Loucy (cell line): ENCODE data around the gene CNNM1.

Experiments
- EZH2phosphoT487 ChIP-seq: fragments of 200-600 bp; IDR thresholded peaks from 2 replicates; pipeline ENCODE4 v1.6.1; 2018; ENCODE audit warnings: antibody characterized with exemption, mild to moderate bottlenecking, moderate library complexity, borderline replicate concordance
- TF ChIP-seq, protein P1 (sequence below): fragments of 200-600 bp; sonication (generic); conservative IDR thresholded peaks from 2 replicates; pipeline ENCODE4 v1.5.1; 2014; ENCODE audit warnings: mild to moderate bottlenecking, antibody characterized with exemption, low read length

DNA sequence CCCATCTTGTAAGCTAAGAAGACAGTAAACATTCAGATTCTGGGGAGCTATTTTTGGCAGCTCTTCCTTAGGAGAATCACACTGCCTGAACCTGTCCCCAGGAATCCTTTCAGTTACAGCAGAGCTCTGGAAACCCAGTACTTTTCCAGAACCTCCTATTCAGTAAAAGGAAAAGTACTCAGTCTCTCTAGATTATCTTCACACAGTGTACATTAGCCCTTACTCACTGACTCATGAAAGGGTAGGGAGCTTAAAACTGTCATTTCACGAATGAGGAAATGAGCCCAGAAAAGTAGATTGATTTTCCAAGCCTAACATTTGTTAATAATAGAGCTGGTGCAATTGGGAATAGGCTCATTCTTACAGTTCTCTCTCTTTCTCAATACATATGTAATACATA lies 3.9 kb upstream of the CNNM1 start:
- TF ChIP-seq, protein P1, sequence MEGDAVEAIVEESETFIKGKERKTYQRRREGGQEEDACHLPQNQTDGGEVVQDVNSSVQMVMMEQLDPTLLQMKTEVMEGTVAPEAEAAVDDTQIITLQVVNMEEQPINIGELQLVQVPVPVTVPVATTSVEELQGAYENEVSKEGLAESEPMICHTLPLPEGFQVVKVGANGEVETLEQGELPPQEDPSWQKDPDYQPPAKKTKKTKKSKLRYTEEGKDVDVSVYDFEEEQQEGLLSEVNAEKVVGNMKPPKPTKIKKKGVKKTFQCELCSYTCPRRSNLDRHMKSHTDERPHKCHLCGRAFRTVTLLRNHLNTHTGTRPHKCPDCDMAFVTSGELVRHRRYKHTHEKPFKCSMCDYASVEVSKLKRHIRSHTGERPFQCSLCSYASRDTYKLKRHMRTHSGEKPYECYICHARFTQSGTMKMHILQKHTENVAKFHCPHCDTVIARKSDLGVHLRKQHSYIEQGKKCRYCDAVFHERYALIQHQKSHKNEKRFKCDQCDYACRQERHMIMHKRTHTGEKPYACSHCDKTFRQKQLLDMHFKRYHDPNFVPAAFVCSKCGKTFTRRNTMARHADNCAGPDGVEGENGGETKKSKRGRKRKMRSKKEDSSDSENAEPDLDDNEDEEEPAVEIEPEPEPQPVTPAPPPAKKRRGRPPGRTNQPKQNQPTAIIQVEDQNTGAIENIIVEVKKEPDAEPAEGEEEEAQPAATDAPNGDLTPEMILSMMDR = no peak
- TF ChIP-seq EZH2phosphoT487 = no peak
